Measurements from ENCODE around the gene LMNTD1. TPM values are rescaled to one million over a fixed set of nuclear protein-coding genes. Genes with fewer than 3 reads are reported as not detected.
A peak's percentile ranks its signal among the peaks of the same experiment; 100 is the strongest.

LMNTD1 gene
- total and polyA plus RNA-seq, 2 of the 4 experiments (the other 2 are of a cell fraction), result 1.5 to 4.3 TPM

GRCh38 chr12:25550186-25550585 lies 2.9 kb downstream of the LMNTD1 start:
- Histone ChIP-seq H3K23ac (ENCODE audit: low read depth, low read length) (no peak overlapping the region), H3K56ac (ENCODE audit: extremely low read depth, insufficient read depth, low read length) (no peak overlapping the region), H3K18ac (ENCODE audit: low read depth, low read length) (peak overlapping the region; percentile 69; the same call in 1 of the 2 replicates), H3K9me1 (ENCODE audit: insufficient read depth, low read length) (no peaks in the 10 kb centered on the region), H3K9me3 (ENCODE audit: control insufficient read depth, insufficient read depth, low read length) (no peaks in the 10 kb centered on the region), H3K79me1 (ENCODE audit: low read depth in 1 of 2, low read length in 2 of 2) (no peaks in the 10 kb centered on the region), H2AFZ (replicated peaks; ENCODE audit: low read length, poor library complexity) (no peak overlapping the region), H4K20me1 (ENCODE audit: insufficient read depth, low read length) (no peaks in the 10 kb centered on the region), H3K4me2 (ENCODE audit: low read depth, low read length) (no peak overlapping the region), H2AK9ac (replicated peaks; ENCODE audit: low read depth, low read length, poor library complexity) (no peak overlapping the region), H3K36me3 (ENCODE audit: control insufficient read depth, insufficient read depth, low read length) (no peaks in the 10 kb centered on the region), H4K8ac (ENCODE audit: low read depth in 2 of 2, low read length in 2 of 2) (no peak overlapping the region), H2BK15ac (ENCODE audit: low read depth, low read length) (no peak overlapping the region), H3K4me3 (ENCODE audit: insufficient read depth, low read depth, low read length) (no peak overlapping the region), H3K4me1 (ENCODE audit: control insufficient read depth, insufficient read depth, low read length) (peaks cover 6% of the 10 kb centered on the region), H3K9ac (ENCODE audit: low read depth, low read length) (no peak overlapping the region), H3K14ac (replicated peaks; ENCODE audit: low read depth, low read length) (no peak overlapping the region), H3K27ac (ENCODE audit: insufficient read depth, low read length) (no peak overlapping the region), H3K4ac (ENCODE audit: low read depth, low read length) (no peak overlapping the region), H4K5ac (ENCODE audit: low read depth, low read length) (peak overlapping the region; percentile 6; the same call in 1 of the 2 replicates), H2BK5ac (ENCODE audit: low read depth, low read length, poor library complexity, severe bottlenecking) (peak overlapping the region; percentile 72), H2BK120ac (ENCODE audit: low read depth, low read length) (no peak overlapping the region), H4K91ac (ENCODE audit: insufficient read depth, low read depth, low read length) (no peak overlapping the region), H2AK5ac (ENCODE audit: low read depth, low read length) (no peak overlapping the region), H2BK20ac (ENCODE audit: low read depth, low read length) (no peak overlapping the region), H3K27me3 (ENCODE audit: control insufficient read depth, insufficient read depth, low read length) (no peaks in the 10 kb centered on the region)
- DNase-seq, result peak; percentile 85
- no TSS peak for BruUV-seq (replicated peaks)
- intact Hi-C loops (cut with micrococcal nuclease) (loop anchor here (10.0 kb wide), 1 partner anchor 305 kb away; no protein-coding TSS in a partner anchor), in situ Hi-C loops (cut with MboI; ENCODE audit: low sequenced_read_pairs) (no loop called here), dilution Hi-C loops (cut with HindIII; ENCODE audit: low sequenced_read_pairs, unreplicated experiment) (no loop called here)
- CTCF ChIA-PET, result interaction anchor here (1.2 kb wide), 1 partner anchor 114 kb away, joined by 3 read pairs; no protein-coding TSS in a partner anchor
- no peak for ATAC-seq (ENCODE audit: low read depth)
- TF ChIP-seq NFE2L2 (IDR thresholded peaks at IDR 0.05; ENCODE audit: low read depth, low read length), result no peak
- TF ChIP-seq MAFK (IDR thresholded peaks at IDR 0.05; ENCODE audit: low read depth, low read length), result no peak
- TF ChIP-seq FOS (IDR thresholded peaks at IDR 0.05; ENCODE audit: low read depth, low read length), result 0 out of 2 replicates have a peak, but pooled peaks have one; percentile 10
- POLR2A ChIA-PET (ENCODE audit: unreplicated experiment), result no interaction called here
- WGBS, 2 experiments (ENCODE audit: extremely low coverage in 2 of 2, insufficient read length in 1 of 2), result no CpG with 5 or more reads among the region's 3 CpGs

All from IMR-90 (cell line).